Neural progenitor cell (in vitro differentiated cells): ENCODE data around the gene SYTL1.

Experiments
- EZH2 ChIP-seq: fragments of 200-600 bp; sonication (generic); IDR thresholded peaks from 2 replicates; pipeline ENCODE4 v1.6.1; 2017; ENCODE audit warnings: antibody characterized with exemption, mild to moderate bottlenecking, moderate library complexity
- EZH2phosphoT487 ChIP-seq: fragments of 200-600 bp; sonication (generic); IDR thresholded peaks from 2 replicates; pipeline ENCODE4 v1.6.1; 2017; ENCODE audit warnings: antibody characterized with exemption
- TF ChIP-seq, protein P1 (sequence below): fragments of 200-600 bp; sonication (generic); IDR thresholded peaks from 2 replicates; pipeline ENCODE4 v1.5.1; 2017; ENCODE audit warnings: antibody characterized with exemption, mild to moderate bottlenecking

DNA sequence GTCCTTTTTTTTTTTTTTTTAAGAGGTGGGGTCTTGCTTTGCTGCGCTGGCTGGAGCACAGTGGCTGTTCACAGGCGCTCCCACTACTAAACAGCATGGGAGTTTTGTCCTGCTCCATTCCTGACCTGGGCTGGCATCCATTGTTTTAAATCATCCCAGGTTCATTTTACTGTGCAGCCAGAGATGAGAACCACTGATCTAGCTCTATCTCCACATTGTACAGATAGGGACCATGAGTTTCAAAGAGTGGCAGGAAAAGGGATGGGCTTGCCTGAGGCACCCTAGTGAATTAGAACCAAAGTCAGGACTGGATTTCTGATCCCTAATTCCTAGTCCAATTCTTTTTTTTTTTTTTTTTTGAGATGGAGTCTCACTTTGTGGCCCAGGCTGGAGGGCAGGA is 27.1 kb upstream of the SYTL1 start:
- TF ChIP-seq, protein P1, sequence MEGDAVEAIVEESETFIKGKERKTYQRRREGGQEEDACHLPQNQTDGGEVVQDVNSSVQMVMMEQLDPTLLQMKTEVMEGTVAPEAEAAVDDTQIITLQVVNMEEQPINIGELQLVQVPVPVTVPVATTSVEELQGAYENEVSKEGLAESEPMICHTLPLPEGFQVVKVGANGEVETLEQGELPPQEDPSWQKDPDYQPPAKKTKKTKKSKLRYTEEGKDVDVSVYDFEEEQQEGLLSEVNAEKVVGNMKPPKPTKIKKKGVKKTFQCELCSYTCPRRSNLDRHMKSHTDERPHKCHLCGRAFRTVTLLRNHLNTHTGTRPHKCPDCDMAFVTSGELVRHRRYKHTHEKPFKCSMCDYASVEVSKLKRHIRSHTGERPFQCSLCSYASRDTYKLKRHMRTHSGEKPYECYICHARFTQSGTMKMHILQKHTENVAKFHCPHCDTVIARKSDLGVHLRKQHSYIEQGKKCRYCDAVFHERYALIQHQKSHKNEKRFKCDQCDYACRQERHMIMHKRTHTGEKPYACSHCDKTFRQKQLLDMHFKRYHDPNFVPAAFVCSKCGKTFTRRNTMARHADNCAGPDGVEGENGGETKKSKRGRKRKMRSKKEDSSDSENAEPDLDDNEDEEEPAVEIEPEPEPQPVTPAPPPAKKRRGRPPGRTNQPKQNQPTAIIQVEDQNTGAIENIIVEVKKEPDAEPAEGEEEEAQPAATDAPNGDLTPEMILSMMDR, result no peak
- TF ChIP-seq EZH2phosphoT487 (no peak), EZH2 (no peak)
